GM19372 (cell line): ENCODE measurements around the gene GTPBP2.

Experiments used
- ATAC-seq: cut with Tn5 transposase; IDR thresholded peaks from one replicate; pipeline ENCODE4 v1.9.1; 2021; ENCODE audit warnings: mild to moderate bottlenecking, low read depth, moderate library complexity; ENCODE audit not compliant: unreplicated experiment

The GTPBP2 gene

DNA sequence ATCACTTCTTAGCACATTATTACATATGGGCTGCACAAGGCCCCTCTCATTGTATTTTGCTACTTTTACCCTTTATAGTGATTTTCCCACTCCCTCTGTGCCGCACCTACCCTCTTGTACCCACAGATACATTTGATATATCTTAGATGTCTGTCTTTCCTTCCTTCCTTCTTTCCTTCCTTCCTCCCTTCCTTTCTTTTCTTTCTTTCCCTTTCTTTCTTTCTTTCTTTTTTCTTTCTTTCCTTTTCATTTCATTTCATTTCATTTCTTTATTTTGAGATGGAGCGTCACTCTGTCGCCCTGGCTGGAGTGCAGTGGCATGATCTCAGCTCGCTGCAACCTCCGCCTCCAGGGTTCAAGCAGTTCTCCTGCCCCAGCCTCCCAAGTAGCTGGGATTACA is 40.9 kb downstream of the GTPBP2 start:
- ATAC-seq: no peak

DNA sequence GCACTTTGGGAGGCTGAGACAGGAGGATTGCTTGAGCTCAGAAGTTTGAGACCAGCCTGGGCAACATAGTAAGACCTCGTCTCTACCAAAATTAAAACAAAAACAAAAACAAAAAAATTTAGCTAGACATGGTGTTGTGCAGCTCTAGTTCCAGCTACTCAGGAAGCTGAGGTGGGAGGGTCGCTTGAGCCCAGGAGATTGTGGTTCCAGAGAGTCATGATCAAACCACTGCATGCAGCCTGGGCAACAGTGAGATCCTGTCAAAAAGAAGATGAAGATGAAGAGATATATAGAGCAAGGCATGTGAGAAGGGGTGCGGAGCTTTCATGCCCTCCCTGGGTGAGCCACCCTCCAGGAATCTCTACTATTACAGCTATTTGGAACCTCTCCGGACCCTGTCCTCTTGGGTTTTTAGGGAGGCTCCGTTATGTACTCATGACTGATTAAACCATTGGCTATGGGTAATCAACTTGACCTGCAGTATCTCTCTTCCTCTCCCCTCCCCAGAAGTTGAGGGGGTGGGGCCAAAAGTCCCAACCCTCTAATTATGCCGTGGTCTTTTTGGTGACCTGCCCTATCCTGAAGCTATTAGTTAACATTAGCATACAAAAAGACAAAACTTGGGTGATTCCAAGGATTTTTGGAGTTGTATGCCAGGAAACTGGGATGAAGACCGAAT is 44.0 kb downstream of the GTPBP2 start:
- no peak for ATAC-seq

DNA sequence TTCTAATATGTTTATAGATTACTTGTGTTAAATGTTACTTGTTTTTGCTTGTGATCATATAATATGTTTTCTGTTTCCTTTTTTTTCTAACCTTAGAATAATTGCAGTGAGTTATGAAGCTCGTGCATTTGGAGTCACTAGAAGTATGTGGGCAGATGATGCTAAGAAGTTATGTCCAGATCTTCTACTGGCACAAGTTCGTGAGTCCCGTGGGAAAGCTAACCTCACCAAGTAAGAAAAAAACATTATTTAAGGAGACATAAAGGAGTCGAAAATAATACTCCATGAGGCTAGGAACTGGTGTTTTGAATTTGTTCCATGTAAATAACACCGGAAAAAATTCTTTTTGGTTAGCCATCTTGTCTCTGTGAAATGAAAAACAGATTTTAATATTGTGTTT is 46.2 kb downstream of the GTPBP2 start:
- no peak for ATAC-seq

DNA sequence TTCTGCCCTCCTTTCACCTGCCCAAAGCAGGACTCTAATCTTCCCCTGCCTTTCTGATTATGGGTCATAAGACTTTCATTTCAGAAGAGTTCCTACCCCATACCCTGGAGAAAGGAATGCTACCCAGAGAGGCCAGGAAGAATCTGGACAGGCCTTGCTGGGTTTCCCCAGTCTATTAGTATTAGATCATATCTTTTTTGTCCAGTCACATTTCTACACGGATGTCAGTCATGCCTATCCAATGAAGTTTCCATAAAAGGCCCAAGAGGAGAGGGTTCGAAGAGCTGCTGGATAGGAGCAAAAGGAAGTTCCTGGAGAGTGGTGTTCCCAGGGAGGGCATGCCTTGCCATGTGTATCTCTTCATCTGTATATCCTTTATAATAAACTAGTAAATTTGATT is 49.9 kb downstream of the GTPBP2 start:
- ATAC-seq: no peak

DNA sequence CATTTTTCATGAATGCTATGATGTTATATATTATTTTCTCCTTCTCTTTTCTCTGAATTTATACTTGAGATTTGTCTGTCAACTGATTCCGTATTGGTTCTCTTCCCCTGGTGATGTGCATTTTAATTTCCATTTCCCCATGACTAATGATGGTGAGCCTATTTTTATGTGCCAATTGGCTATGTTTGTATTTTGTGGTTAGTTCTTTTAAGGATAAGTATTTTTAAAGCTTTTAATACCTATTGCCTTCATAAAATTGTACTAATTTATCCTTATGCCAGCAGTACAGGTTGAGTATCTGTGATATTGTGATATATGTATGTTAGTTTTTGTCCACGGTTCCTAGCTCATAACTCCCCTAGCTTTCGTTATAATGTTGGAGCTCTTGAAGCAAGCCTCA is 50.3 kb downstream of the GTPBP2 start:
- ATAC-seq: no peak

DNA sequence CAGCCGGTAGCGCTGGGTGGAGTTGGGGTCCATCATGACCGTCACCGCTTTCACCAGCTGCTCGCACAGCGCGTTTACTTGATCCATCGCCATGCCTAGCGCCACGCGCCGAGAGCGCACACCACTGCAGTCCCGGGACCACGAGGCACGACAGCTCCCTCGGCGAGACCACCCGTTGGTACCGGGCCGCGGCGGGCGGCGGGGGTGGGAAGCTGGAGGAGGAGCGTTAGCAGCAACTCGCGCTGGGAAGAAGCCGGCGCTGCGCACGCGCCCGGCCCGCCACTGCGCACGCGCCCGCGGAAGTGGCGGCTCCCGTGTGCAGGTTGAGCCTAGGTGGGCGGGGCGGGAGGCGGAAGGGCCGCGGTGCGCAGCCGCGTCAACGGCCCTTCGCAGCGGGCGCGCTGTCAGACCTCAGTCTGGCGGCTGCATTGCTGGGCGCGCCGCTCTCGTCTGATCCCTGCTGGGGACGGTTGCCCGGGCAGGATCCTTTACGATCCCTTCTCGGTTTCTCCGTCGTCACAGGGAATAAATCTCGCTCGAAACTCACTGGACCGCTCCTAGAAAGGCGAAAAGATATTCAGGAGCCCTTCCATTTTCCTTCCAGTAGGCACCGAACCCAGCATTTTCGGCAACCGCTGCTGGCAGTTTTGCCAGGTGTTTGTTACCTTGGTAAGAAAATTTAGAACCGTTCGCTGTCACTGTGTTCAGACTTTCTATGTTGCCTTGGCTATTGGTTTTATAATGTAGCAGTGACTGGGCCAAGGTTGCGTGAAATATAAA is 53.1 kb downstream of the GTPBP2 start, which contains the start of the genes POLH and XPO5:
TSS of gene POLH (plus strand) at position 414 of the 780 bp plus-strand sequence. CDS start 6,135 bp downstream, outside the sequence.
TSS of gene XPO5 (minus strand) at position 267 of the 780 bp plus-strand sequence. CDS start at position 93, 174 bp downstream.
- peak; percentile 93 for ATAC-seq

DNA sequence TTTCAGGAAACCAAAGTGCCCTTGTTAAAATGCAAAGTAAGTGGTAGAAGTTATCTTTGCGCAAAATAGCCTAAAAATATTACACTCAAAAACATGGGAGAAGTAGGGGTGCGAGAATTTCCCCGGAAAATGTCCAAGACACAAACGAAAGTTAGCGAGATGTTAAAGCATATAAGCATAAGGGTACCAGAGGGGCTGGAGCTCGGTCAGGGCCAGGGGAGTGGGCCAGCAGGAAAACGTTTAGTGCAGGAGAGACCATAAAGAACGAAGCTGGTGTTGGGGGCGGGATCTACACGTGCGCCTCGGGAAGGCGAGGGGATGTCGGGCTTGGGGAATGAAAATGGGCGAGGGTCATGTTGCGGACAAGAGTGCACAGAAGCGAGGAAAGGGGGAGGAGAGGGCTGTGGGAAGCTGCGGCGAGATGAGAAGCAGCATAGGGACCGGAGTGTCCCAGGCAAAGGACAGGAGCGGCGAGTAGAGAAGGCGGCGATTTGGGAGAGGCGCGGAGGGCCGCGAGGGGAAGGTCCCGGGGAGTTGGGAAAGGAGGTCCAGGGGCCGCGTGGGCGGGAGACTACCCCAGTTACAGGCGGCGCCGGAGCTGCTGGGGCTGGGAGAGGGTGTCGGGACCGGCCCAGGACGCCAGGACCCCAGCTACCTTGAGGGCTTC is 53.8 kb downstream of the GTPBP2 start:
- ATAC-seq: no peak

- no peak for ATAC-seq
Observed at GRCh38 chr6:43572015-43572414, 57.0 kb downstream of the GTPBP2 start.

- ATAC-seq: no peak
Observed at GRCh38 chr6:43570876-43571441, 58.1 kb downstream of the GTPBP2 start.
